Uterus (tissue), 4 donors: ENCODE measurements around the gene HDHD2. TPM values are rescaled to one million over a fixed set of nuclear protein-coding genes. Genes with fewer than 3 reads are reported as not detected.

Experiments used
- DNase-seq, 2 donors: peaks; one replicate each; pipeline ENCODE4 v3.0.0-alpha.2; 2019 to 2020
- H3K27ac ChIP-seq, 2 donors: fragments of 200-600 bp; sonication (generic); 1 replicate in 1 of 2; 2 replicates in 1 of 2; pipeline ENCODE4 v1.5.1; 2016 to 2018
- H3K27me3 ChIP-seq, 2 donors: fragments of 200-600 bp; sonication (generic); one replicate each; pipeline ENCODE4 v1.5.1; 2018 to 2019; ENCODE audit warnings: control low read depth in 1 of 2
- H3K36me3 ChIP-seq, 2 donors: fragments of 200-600 bp; sonication (generic); one replicate each; pipeline ENCODE4 v1.5.1; 2019; ENCODE audit warnings: control low read depth in 1 of 2
- H3K4me1 ChIP-seq, 2 donors: fragments of 200-600 bp; sonication (generic); one replicate each; pipeline ENCODE4 v1.5.1; 2018 to 2019; ENCODE audit warnings: control low read depth in 1 of 2
- H3K4me3 ChIP-seq, 2 donors: fragments of 200-600 bp; sonication (generic); 1 replicate in 1 of 2; 2 replicates in 1 of 2; pipeline ENCODE4 v1.5.1; 2018 to 2019; ENCODE audit warnings: mild to moderate bottlenecking in 1 of 2
- H3K9me3 ChIP-seq, 2 donors: fragments of 200-600 bp; sonication (generic); one replicate each; pipeline ENCODE4 v1.5.1; 2019; ENCODE audit warnings: control low read depth in 1 of 2
- CTCF ChIP-seq, 4 experiments: fragments of 200-600 bp in 2 of 4; fragments of 450-650 bp in 2 of 4; sonication (generic) in 2 of 4; IDR thresholded peaks; one replicate each; pipeline ENCODE4 v1.5.1; 2016 to 2019; ENCODE audit warnings: antibody characterized with exemption in 4 of 4, mild to moderate bottlenecking in 2 of 4, moderate library complexity in 1 of 4
- POLR2A ChIP-seq, 2 donors: fragments of 450-650 bp; IDR thresholded peaks; one replicate each; pipeline ENCODE4 v1.6.1; 2016; ENCODE audit warnings: antibody characterized with exemption in 2 of 2, mild to moderate bottlenecking in 1 of 2, moderate library complexity in 1 of 2
- intact Hi-C: fragments of 100-400 bp; cut with DNase I; formaldehyde crosslinking; loops from one replicate; pipeline ENCODE4 v1.15.1; 2023; ENCODE audit warnings: low total_unique reads
- total RNA-seq, 4 donors: library from RNA; depleted of rRNA in 3 of 4; stranded (reverse); fragments of >200 nt in 3 of 4; gene quantifications; one replicate each; pipeline versions ENCODE4 v1.1.0 to v1.2.4, GENCODE V29; 2014 to 2023
- donor health status: DM: yes; HTN: yes; CAD: no.

The HDHD2 gene
- total RNA-seq, 4 donors from 2014 or later: 8.8 to 57.7 (median 21.9) TPM

GRCh38 chr18:47109720-47110119 lies 40.6 kb downstream of the HDHD2 start:
- H3K9me3 ChIP-seq: no peaks in the 10 kb centered on the region
- intact Hi-C loops: no loop called here
- no peaks in the 10 kb centered on the region for H3K36me3 ChIP-seq
- H3K4me3 ChIP-seq: no peak overlapping the region
- no peak for DNase-seq
- no peaks in the 10 kb centered on the region for H3K27me3 ChIP-seq
- TF ChIP-seq CTCF (IDR thresholded peaks at IDR 0.05) (no peak), POLR2A (IDR thresholded peaks at IDR 0.05) (no peak)
- no peak overlapping the region for H3K27ac ChIP-seq
- no peaks in the 10 kb centered on the region for H3K4me1 ChIP-seq

- no peak for DNase-seq
- Histone ChIP-seq H3K36me3 (no peaks in the 10 kb centered on the region), H3K4me3 (no peak overlapping the region), H3K27me3 (no peaks in the 10 kb centered on the region), H3K4me1 (no peaks in the 10 kb centered on the region), H3K9me3 (no peaks in the 10 kb centered on the region), H3K27ac (no peak overlapping the region)
- no peak for TF ChIP-seq POLR2A (IDR thresholded peaks at IDR 0.05)
- no peak for TF ChIP-seq CTCF (IDR thresholded peaks at IDR 0.05)
- intact Hi-C loops: no loop called here
Observed at GRCh38 chr18:47108998-47109405, 41.3 kb downstream of the HDHD2 start.

GRCh38 chr18:47108373-47108772 lies 41.9 kb downstream of the HDHD2 start:
- Histone ChIP-seq H3K9me3 (no peaks in the 10 kb centered on the region), H3K27me3 (no peaks in the 10 kb centered on the region), H3K4me3 (no peak overlapping the region), H3K27ac (no peak overlapping the region), H3K4me1 (no peaks in the 10 kb centered on the region), H3K36me3 (no peaks in the 10 kb centered on the region)
- intact Hi-C loops: no loop called here
- TF ChIP-seq CTCF (IDR thresholded peaks at IDR 0.05) (no peak), POLR2A (IDR thresholded peaks at IDR 0.05) (no peak)
- no peak for DNase-seq

GRCh38 chr18:47100212-47100831 lies 50.0 kb downstream of the HDHD2 start:
- TF ChIP-seq CTCF (IDR thresholded peaks at IDR 0.05): peak; percentile 58 to 69 (median 64)
- TF ChIP-seq POLR2A (IDR thresholded peaks at IDR 0.05): no peak
- no peak overlapping the region for H3K4me3 ChIP-seq
- no peaks in the 10 kb centered on the region for H3K36me3 ChIP-seq
- H3K4me1 ChIP-seq: no peaks in the 10 kb centered on the region
- DNase-seq: peak; percentile 37 to 44
- H3K27ac ChIP-seq: no peak overlapping the region
- no peaks in the 10 kb centered on the region for H3K9me3 ChIP-seq
- intact Hi-C loops: no loop called here
- H3K27me3 ChIP-seq: no peaks in the 10 kb centered on the region

GRCh38 chr18:47095810-47096209 lies 54.5 kb downstream of the HDHD2 start:
- H3K27ac ChIP-seq: no peak overlapping the region
- no peaks in the 10 kb centered on the region for H3K4me1 ChIP-seq
- no peaks in the 10 kb centered on the region for H3K27me3 ChIP-seq
- no peaks in the 10 kb centered on the region for H3K9me3 ChIP-seq
- H3K4me3 ChIP-seq: no peak overlapping the region
- no peaks in the 10 kb centered on the region for H3K36me3 ChIP-seq
- TF ChIP-seq CTCF (IDR thresholded peaks at IDR 0.05) (no peak), POLR2A (IDR thresholded peaks at IDR 0.05) (no peak)
- no peak for DNase-seq
- intact Hi-C loops: no loop called here
